ENCODE measurements around the gene JCHAIN.

DNA sequence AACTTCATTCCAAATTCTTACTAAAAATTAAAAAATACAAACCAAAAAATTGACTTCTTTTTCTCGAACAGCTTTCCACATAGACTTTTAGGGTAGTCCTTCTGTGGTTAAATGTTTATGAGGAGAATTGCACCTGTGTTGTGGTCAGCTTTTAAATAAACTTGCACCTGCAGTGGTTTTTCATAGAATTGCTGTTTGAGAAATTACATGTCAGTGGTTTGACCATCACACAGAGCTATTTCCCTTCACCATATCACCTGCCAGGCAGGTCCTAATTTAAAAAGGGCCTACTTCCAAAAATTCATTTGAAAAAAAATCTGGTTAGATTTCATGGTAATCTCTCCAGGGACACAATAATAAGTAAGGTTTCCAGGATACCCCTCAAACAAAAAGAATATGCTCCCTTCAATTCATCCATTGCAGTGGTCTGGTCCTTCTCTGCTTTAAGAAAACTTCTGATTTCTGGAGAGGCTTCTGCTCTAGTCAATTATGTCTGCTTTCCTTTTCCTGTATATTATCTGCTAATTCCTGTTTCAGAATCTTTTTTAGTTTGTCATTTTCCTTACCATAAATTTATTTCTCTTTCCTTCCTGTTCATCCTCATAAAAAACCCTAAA, 12.2 kb upstream of the JCHAIN start:
- TF ChIP-seq CTCF (IDR thresholded peaks at IDR 0.05), result no peak
- TF ChIP-seq POLR2A (IDR thresholded peaks at IDR 0.05), result no peak

All from right lobe of liver (tissue), 4 donors.